ENCODE measurements around the gene SEPTIN10.
A peak's percentile ranks its signal among the peaks of the same experiment; 100 is the strongest.
"Not testable (repeated sequence)": the region's sequence is repeated elsewhere in the genome, so short reads cannot be mapped to it uniquely, and the experiment has no call there.

The SEPTIN10 gene

GRCh38 chr2:109557309-109557708 is 56.5 kb downstream of the SEPTIN10 start:
- Histone ChIP-seq H3K27ac (no peak overlapping the region), H3K4me3 (no peak overlapping the region)

- Histone ChIP-seq H3K4me3 (no peak overlapping the region), H3K27ac (no peak overlapping the region)
These were observed 58.3 kb downstream of the SEPTIN10 start for GRCh38 chr2:109555346-109555900.

- Histone ChIP-seq H3K27ac (no peak overlapping the region), H3K4me3 (no peak overlapping the region)
These were observed 59.0 kb downstream of the SEPTIN10 start for GRCh38 chr2:109554758-109555157.

GRCh38 chr2:109549016-109549590 is 64.7 kb downstream of the SEPTIN10 start:
- H3K27ac ChIP-seq, result no peak overlapping the region
- no peak overlapping the region for H3K4me3 ChIP-seq

- H3K27ac ChIP-seq, result peak overlapping the region in 3 of 21 experiments; percentile 16 to 54 (median 28)
- H3K4me3 ChIP-seq, result no peak overlapping the region
These were observed 66.5 kb downstream of the SEPTIN10 start for GRCh38 chr2:109547280-109547679.

- Histone ChIP-seq H3K4me3 (no peak overlapping the region), H3K27ac (no peak overlapping the region)
These were observed 67.7 kb downstream of the SEPTIN10 start for GRCh38 chr2:109545828-109546713.

GRCh38 chr2:109542384-109542783 is 71.4 kb downstream of the SEPTIN10 start:
- Histone ChIP-seq H3K4me3 (no peak overlapping the region), H3K27ac (no peak overlapping the region)

GRCh38 chr2:109538546-109538945 is 75.2 kb downstream of the SEPTIN10 start:
- no peak overlapping the region for H3K4me3 ChIP-seq

GRCh38 chr2:109537565-109538222 is 76.1 kb downstream of the SEPTIN10 start:
- H3K4me3 ChIP-seq, result no peak overlapping the region
- H3K27ac ChIP-seq, result no peak overlapping the region

More at GRCh38 chr2:109538546-109538945, 75.2 kb downstream of the SEPTIN10 start:
- no peak overlapping the region for H3K27ac ChIP-seq

- not testable (repeated sequence) for H3K27ac ChIP-seq, H3K4me3 ChIP-seq
These were observed 77.2 kb downstream of the SEPTIN10 start for GRCh38 chr2:109536556-109536955.

GRCh38 chr2:109535217-109535946 is 78.4 kb downstream of the SEPTIN10 start:
- no peak overlapping the region for H3K4me3 ChIP-seq
- H3K27ac ChIP-seq, result no peak overlapping the region

GRCh38 chr2:109533823-109534222 is 79.9 kb downstream of the SEPTIN10 start:
- Histone ChIP-seq H3K27ac (no peak overlapping the region), H3K4me3 (no peak overlapping the region)

GRCh38 chr2:109532728-109533076 is 81.1 kb downstream of the SEPTIN10 start:
- no peak overlapping the region for H3K27ac ChIP-seq
- H3K4me3 ChIP-seq, result no peak overlapping the region

GRCh38 chr2:109531896-109532727 is 81.7 kb downstream of the SEPTIN10 start:
- no peak overlapping the region for H3K4me3 ChIP-seq
- no peak overlapping the region for H3K27ac ChIP-seq

- H3K4me3 ChIP-seq, result no peak overlapping the region
- no peak overlapping the region for H3K27ac ChIP-seq
These were observed 82.5 kb downstream of the SEPTIN10 start for GRCh38 chr2:109531221-109531620.

- H3K27ac ChIP-seq, result peak overlapping the region in 1 of 21 experiments; percentile 25
These were observed 83.1 kb downstream of the SEPTIN10 start for GRCh38 chr2:109530712-109531111.

GRCh38 chr2:109529532-109530449 is 84.0 kb downstream of the SEPTIN10 start:
- Histone ChIP-seq H3K4me3 (no peak overlapping the region), H3K27ac (peak overlapping the region in 5 of 21 experiments; percentile 10 to 47 (median 25))

More at GRCh38 chr2:109530712-109531111, 83.1 kb downstream of the SEPTIN10 start:
- no peak overlapping the region for H3K4me3 ChIP-seq
